Upper lobe of left lung (tissue), 6 donors: ENCODE results near the gene ADAMTS13. TPM values are rescaled to one million over a fixed set of nuclear protein-coding genes. Genes with fewer than 3 reads are reported as not detected.

Experiments used
- ATAC-seq, 2 donors: fragments of 200-7000 bp; cut with Tn5 transposase; one replicate each; pipeline ENCODE4 v1.9.1; 2022; ENCODE audit warnings: mild to moderate bottlenecking in 2 of 2, moderate library complexity in 2 of 2; ENCODE audit not compliant: low FRiP score in 2 of 2
- DNase-seq, 2 donors: peaks; one replicate each; pipeline ENCODE4 v3.0.0-alpha.2; 2019 to 2020
- H3K27ac ChIP-seq, 4 donors: fragments of 200-600 bp; sonication (generic); one replicate each; pipeline ENCODE4 v1.5.1; 2016 to 2019
- H3K27me3 ChIP-seq, 4 donors: fragments of 200-600 bp; sonication (generic); one replicate each; pipeline ENCODE4 v1.5.1; 2017 to 2019
- H3K36me3 ChIP-seq, 4 donors: fragments of 200-600 bp; sonication (generic); one replicate each; pipeline ENCODE4 v1.5.1; 2016 to 2019
- H3K4me1 ChIP-seq, 4 donors: fragments of 200-600 bp; sonication (generic); one replicate each; pipeline ENCODE4 v1.5.1; 2018 to 2019
- H3K4me3 ChIP-seq, 4 donors: fragments of 200-600 bp; sonication (generic); one replicate each; pipeline ENCODE4 v1.5.1; 2017 to 2019; ENCODE audit warnings: mild to moderate bottlenecking in 2 of 4, moderate library complexity in 1 of 4
- H3K9me3 ChIP-seq, 4 donors: fragments of 200-600 bp; sonication (generic); one replicate each; pipeline ENCODE4 v1.5.1; 2018 to 2019
- CTCF ChIP-seq, 6 experiments: fragments of 450-650 bp in 4 of 6; fragments of 200-600 bp in 2 of 6; sonication (generic) in 2 of 6; IDR thresholded peaks; one replicate each; pipeline ENCODE4 v1.5.1; 2016 to 2019; ENCODE audit warnings: antibody characterized with exemption in 6 of 6
- EP300 ChIP-seq, 4 donors: sonication (generic); formaldehyde crosslinking; IDR thresholded peaks; one replicate each; pipeline ENCODE4 v1.5.1; 2017; ENCODE audit warnings: antibody characterized with exemption in 4 of 4, control low read depth in 2 of 4
- POLR2A ChIP-seq, 4 donors: fragments of 450-650 bp; IDR thresholded peaks; one replicate each; pipeline ENCODE4 v1.5.1; 2016 to 2017; ENCODE audit warnings: antibody characterized with exemption in 4 of 4, mild to moderate bottlenecking in 2 of 4
- POLR2AphosphoS5 ChIP-seq, 2 donors: sonication (generic); formaldehyde crosslinking; IDR thresholded peaks; one replicate each; pipeline ENCODE4 v1.5.1; 2017; ENCODE audit warnings: antibody characterized with exemption in 2 of 2
- WGBS, 2 donors: methylation state at CpG; one replicate each; pipeline ENCODE4 v1.1.5; 2017 to 2018; 5-methylcytosine and 5-hydroxymethylcytosine counted together
- total RNA-seq, 6 donors: library from RNA; depleted of rRNA in 4 of 6; stranded (reverse); fragments of >200 nt in 4 of 6; gene quantifications; one replicate each; pipeline versions ENCODE4 v1.1.0 to v1.2.1, GENCODE V29; 2016 to 2021
- donor health status: DM: no; HTN: no; CAD: no; lungs with moderate emphysema.
- donor health status: DM: no; HTN: yes; CAD: no; lungs with severe emphysema.

ADAMTS13 gene
- total RNA-seq, 6 donors from 2014 or later: 1.4 to 9.4 (median 2.5) TPM

GRCh38 chr9:133436681-133437080, 14.5 kb downstream of the ADAMTS13 start:
- Histone ChIP-seq H3K27ac (no peak overlapping the region), H3K27me3 (no peaks in the 10 kb centered on the region)
- ATAC-seq: no peak

DNA sequence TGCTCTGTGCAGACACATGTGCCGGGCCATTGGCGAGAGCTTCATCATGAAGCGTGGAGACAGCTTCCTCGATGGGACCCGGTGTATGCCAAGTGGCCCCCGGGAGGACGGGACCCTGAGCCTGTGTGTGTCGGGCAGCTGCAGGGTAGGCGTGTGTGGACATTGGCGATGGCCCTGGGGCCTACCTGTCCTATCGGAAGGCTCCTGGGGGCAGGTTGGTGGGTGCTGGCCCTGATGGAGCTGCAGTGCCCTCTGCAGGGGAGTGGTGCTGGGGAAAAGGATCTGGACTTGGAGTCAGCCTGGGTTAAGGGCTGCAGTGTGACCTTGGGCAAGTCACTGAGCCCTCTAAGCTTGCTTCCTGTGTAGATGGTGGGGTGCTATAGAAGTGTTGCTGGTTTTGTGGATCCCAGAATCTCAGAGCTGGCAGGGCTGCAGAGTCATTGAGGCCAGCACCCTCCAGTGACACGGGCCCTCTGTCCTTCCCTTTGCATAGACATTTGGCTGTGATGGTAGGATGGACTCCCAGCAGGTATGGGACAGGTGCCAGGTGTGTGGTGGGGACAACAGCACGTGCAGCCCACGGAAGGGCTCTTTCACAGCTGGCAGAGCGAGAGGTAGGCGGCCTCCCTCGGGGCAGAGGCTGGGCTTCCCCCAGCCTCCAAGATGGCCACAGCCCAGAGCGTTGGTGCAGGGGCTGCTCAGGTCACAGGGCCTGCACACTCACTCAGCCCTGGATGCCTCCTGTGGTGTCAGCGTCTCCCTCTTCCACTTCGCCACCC, 15.8 kb downstream of the ADAMTS13 start:
- no peak for TF ChIP-seq POLR2AphosphoS5 (IDR thresholded peaks at IDR 0.05)
- TF ChIP-seq EP300 (IDR thresholded peaks at IDR 0.05): no peak
- TF ChIP-seq CTCF (IDR thresholded peaks at IDR 0.05): no peak
- no peak for TF ChIP-seq POLR2A (IDR thresholded peaks at IDR 0.05)
- WGBS, 2 donors: 93 to 100% methylated on average over 1 to 20 of the region's 20 CpGs
- Histone ChIP-seq H3K4me3 (no peak overlapping the region), H3K36me3 (no peaks in the 10 kb centered on the region), H3K4me1 (no peaks in the 10 kb centered on the region), H3K27me3 (no peaks in the 10 kb centered on the region), H3K27ac (no peak overlapping the region), H3K9me3 (no peaks in the 10 kb centered on the region)
- no peak for ATAC-seq
- DNase-seq: no peak

More at GRCh38 chr9:133436681-133437080, 14.5 kb downstream of the ADAMTS13 start:
- no peak overlapping the region for H3K4me3 ChIP-seq
- no peak for DNase-seq
- no peaks in the 10 kb centered on the region for H3K9me3 ChIP-seq
- TF ChIP-seq POLR2A (IDR thresholded peaks at IDR 0.05): no peak
- no peak for TF ChIP-seq CTCF (IDR thresholded peaks at IDR 0.05)
- TF ChIP-seq POLR2AphosphoS5 (IDR thresholded peaks at IDR 0.05): no peak
- no peak for TF ChIP-seq EP300 (IDR thresholded peaks at IDR 0.05)
- H3K36me3 ChIP-seq: no peaks in the 10 kb centered on the region
- H3K4me1 ChIP-seq: no peaks in the 10 kb centered on the region
- WGBS, 2 donors: 76 to 86% methylated on average over 7 to 16 of the region's 16 CpGs

GRCh38 chr9:133439337-133439736, 17.2 kb downstream of the ADAMTS13 start:
- Histone ChIP-seq H3K27ac (no peak overlapping the region), H3K36me3 (no peaks in the 10 kb centered on the region), H3K9me3 (no peaks in the 10 kb centered on the region), H3K4me3 (no peak overlapping the region), H3K4me1 (no peaks in the 10 kb centered on the region), H3K27me3 (no peaks in the 10 kb centered on the region)
- DNase-seq (no peak), ATAC-seq (no peak)
- TF ChIP-seq EP300 (IDR thresholded peaks at IDR 0.05) (no peak), POLR2AphosphoS5 (IDR thresholded peaks at IDR 0.05) (no peak), CTCF (IDR thresholded peaks at IDR 0.05) (no peak), POLR2A (IDR thresholded peaks at IDR 0.05) (no peak)
- 69 to 89% methylated on average over 4 of the region's 4 CpGs for WGBS, 2 donors

- H3K4me3 ChIP-seq: no peak overlapping the region
- ATAC-seq (no peak), DNase-seq (no peak)
- no peaks in the 10 kb centered on the region for H3K9me3 ChIP-seq
- no peaks in the 10 kb centered on the region for H3K4me1 ChIP-seq
- no peak overlapping the region for H3K27ac ChIP-seq
- no peaks in the 10 kb centered on the region for H3K36me3 ChIP-seq
- WGBS, 2 donors: 93 to 94% methylated on average over 12 of the region's 12 CpGs
- TF ChIP-seq CTCF (IDR thresholded peaks at IDR 0.05) (no peak), EP300 (IDR thresholded peaks at IDR 0.05) (no peak), POLR2A (IDR thresholded peaks at IDR 0.05) (no peak), POLR2AphosphoS5 (IDR thresholded peaks at IDR 0.05) (no peak)
- H3K27me3 ChIP-seq: no peaks in the 10 kb centered on the region
Observed at GRCh38 chr9:133440874-133441273, 18.7 kb downstream of the ADAMTS13 start.

- H3K36me3 ChIP-seq: no peaks in the 10 kb centered on the region
- H3K4me1 ChIP-seq: no peaks in the 10 kb centered on the region
- H3K27me3 ChIP-seq: no peaks in the 10 kb centered on the region
- ATAC-seq (no peak), DNase-seq (no peak)
- WGBS, 2 donors: 64 to 89% methylated on average over 4 to 5 of the region's 5 CpGs
- TF ChIP-seq POLR2AphosphoS5 (IDR thresholded peaks at IDR 0.05): no peak
- no peak for TF ChIP-seq POLR2A (IDR thresholded peaks at IDR 0.05)
- TF ChIP-seq EP300 (IDR thresholded peaks at IDR 0.05): no peak
- no peak for TF ChIP-seq CTCF (IDR thresholded peaks at IDR 0.05)
- H3K4me3 ChIP-seq: no peak overlapping the region
- H3K9me3 ChIP-seq: no peaks in the 10 kb centered on the region
- no peak overlapping the region for H3K27ac ChIP-seq
Observed at GRCh38 chr9:133441571-133441970, 19.4 kb downstream of the ADAMTS13 start.
